GM23338 (cell line): Measurements from ENCODE around the gene DOK7. TPM values are rescaled to one million over a fixed set of nuclear protein-coding genes. Genes with fewer than 3 reads are reported as not detected.

ENCODE experiments used
- ATAC-seq: fragments of 200-7000 bp; cut with Tn5 transposase; 3 replicates; pipeline ENCODE4 v1.9.1; 2020
- DNase-seq: peaks from one replicate; pipeline ENCODE4 v3.0.0-alpha.2; 2015; ENCODE audit warnings: low spot score
- H2AFZ ChIP-seq: fragments of 200-600 bp; sonication (generic); 2 replicates; pipeline ENCODE4 v1.8.0; 2016; ENCODE audit warnings: antibody characterized with exemption, mild to moderate bottlenecking, moderate library complexity
- H3F3A ChIP-seq: fragments of 200-600 bp; sonication (generic); replicated peaks from 2 replicates; pipeline ENCODE4 v1.8.0; 2017; ENCODE audit warnings: antibody characterized with exemption, mixed run types, low read depth
- H3K27ac ChIP-seq: fragments of 200-600 bp; sonication (generic); 2 replicates; pipeline ENCODE4 v1.6.1; 2016; ENCODE audit warnings: low read depth
- H3K27me3 ChIP-seq: fragments of 200-600 bp; sonication (generic); 2 replicates; pipeline ENCODE4 v1.8.0; 2016; ENCODE audit warnings: mild to moderate bottlenecking, mixed run types, moderate library complexity; ENCODE audit not compliant: insufficient read depth
- H3K36me3 ChIP-seq: fragments of 200-600 bp; sonication (generic); 2 replicates; pipeline ENCODE4 v1.8.0; 2016; ENCODE audit warnings: mild to moderate bottlenecking; ENCODE audit not compliant: insufficient read depth
- H3K4me1 ChIP-seq: fragments of 200-600 bp; sonication (generic); 2 replicates; pipeline ENCODE4 v1.8.0; 2016; ENCODE audit warnings: mild to moderate bottlenecking, moderate library complexity; ENCODE audit not compliant: insufficient read depth
- H3K4me2 ChIP-seq: fragments of 200-600 bp; sonication (generic); 2 replicates; pipeline ENCODE4 v1.7.1; 2017; ENCODE audit warnings: mixed run types
- H3K4me3 ChIP-seq: fragments of 200-600 bp; sonication (generic); 2 replicates; pipeline ENCODE4 v1.6.1; 2016; ENCODE audit warnings: mixed run types
- H3K79me2 ChIP-seq: fragments of 200-600 bp; sonication (generic); replicated peaks from 2 replicates; pipeline ENCODE4 v1.8.0; 2017; ENCODE audit warnings: mild to moderate bottlenecking; ENCODE audit not compliant: insufficient read depth
- H3K9me2 ChIP-seq: fragments of 200-600 bp; sonication (generic); 2 replicates; pipeline ENCODE4 v1.8.0; 2017; ENCODE audit not compliant: insufficient read depth
- H4K20me1 ChIP-seq: fragments of 200-600 bp; sonication (generic); replicated peaks from 2 replicates; pipeline ENCODE4 v1.8.0; 2017; ENCODE audit warnings: mild to moderate bottlenecking; ENCODE audit not compliant: insufficient read depth
- H3K27ac Mint-ChIP-seq: 2 replicates; pipeline ENCODE4 v1.8.0; 2020; ENCODE audit warnings: inconsistent platforms, mild to moderate bottlenecking, moderate library complexity, mixed read lengths
- H3K27me3 Mint-ChIP-seq: 3 replicates; pipeline ENCODE4 v1.8.0; 2022; ENCODE audit warnings: low read depth, mild to moderate bottlenecking, moderate library complexity, mixed read lengths, inconsistent platforms; ENCODE audit not compliant: insufficient read depth, poor library complexity
- H3K36me3 Mint-ChIP-seq: 3 replicates; pipeline ENCODE4 v1.8.0; 2021; ENCODE audit warnings: low read depth, mild to moderate bottlenecking, inconsistent platforms, moderate library complexity, mixed read lengths
- H3K4me1 Mint-ChIP-seq: 3 replicates; pipeline ENCODE4 v1.8.0; 2020; ENCODE audit warnings: mild to moderate bottlenecking, inconsistent platforms, mixed read lengths
- H3K4me3 Mint-ChIP-seq: 3 replicates; pipeline ENCODE4 v1.8.0; 2021; ENCODE audit warnings: moderate library complexity, mild to moderate bottlenecking, inconsistent platforms, mixed read lengths
- H3K9me3 Mint-ChIP-seq: 3 replicates; pipeline ENCODE4 v1.8.0; 2020; ENCODE audit warnings: moderate library complexity, mild to moderate bottlenecking, inconsistent platforms, mixed read lengths
- CTCF ChIP-seq, 2 experiments: fragments of 200-600 bp in 1 of 2; sonication (generic) in 1 of 2; conservative IDR thresholded peaks; 2 replicates each; pipeline versions ENCODE4 v1.5.1 to v1.6.1; 2016 to 2017; ENCODE audit warnings: antibody characterized with exemption in 2 of 2, low read depth in 2 of 2, mild to moderate bottlenecking in 2 of 2, moderate library complexity in 1 of 2
- JUNB ChIP-seq: IDR thresholded peaks from one replicate; pipeline ENCODE4 v1.6.1; 2016; ENCODE audit warnings: antibody characterized with exemption; ENCODE audit not compliant: unreplicated experiment
- polyA plus RNA-seq: library from polyadenylated mRNA; unstranded; fragments of >200 nt; fragmentation: Nextera tagmentation; extraction: Ambion mirVana; gene quantifications from 2 replicates; pipeline ENCODE4 v1.2.1, GENCODE V29; 2016
- total RNA-seq: library from RNA; depleted of rRNA; stranded (reverse); fragments of >200 nt; shearing (Covaris generic); gene quantifications from 2 replicates; pipeline ENCODE4 v1.2.3, GENCODE V29; 2014
- TF ChIP-seq, protein P1 (sequence below): fragments of 250-450 bp; sonication (Bioruptor Pico); IDR thresholded peaks from 2 replicates; pipeline ENCODE4 v1.5.0; 2020; ENCODE audit warnings: mild to moderate bottlenecking, moderate library complexity

Gene DOK7
- total and polyA plus RNA-seq, 2 experiments from 2014 or later = 0.34 to 0.52 TPM

GRCh38 chr4:3462790-3463415 lies at the start of gene DOK7 (continued):
- TF ChIP-seq, protein P1, sequence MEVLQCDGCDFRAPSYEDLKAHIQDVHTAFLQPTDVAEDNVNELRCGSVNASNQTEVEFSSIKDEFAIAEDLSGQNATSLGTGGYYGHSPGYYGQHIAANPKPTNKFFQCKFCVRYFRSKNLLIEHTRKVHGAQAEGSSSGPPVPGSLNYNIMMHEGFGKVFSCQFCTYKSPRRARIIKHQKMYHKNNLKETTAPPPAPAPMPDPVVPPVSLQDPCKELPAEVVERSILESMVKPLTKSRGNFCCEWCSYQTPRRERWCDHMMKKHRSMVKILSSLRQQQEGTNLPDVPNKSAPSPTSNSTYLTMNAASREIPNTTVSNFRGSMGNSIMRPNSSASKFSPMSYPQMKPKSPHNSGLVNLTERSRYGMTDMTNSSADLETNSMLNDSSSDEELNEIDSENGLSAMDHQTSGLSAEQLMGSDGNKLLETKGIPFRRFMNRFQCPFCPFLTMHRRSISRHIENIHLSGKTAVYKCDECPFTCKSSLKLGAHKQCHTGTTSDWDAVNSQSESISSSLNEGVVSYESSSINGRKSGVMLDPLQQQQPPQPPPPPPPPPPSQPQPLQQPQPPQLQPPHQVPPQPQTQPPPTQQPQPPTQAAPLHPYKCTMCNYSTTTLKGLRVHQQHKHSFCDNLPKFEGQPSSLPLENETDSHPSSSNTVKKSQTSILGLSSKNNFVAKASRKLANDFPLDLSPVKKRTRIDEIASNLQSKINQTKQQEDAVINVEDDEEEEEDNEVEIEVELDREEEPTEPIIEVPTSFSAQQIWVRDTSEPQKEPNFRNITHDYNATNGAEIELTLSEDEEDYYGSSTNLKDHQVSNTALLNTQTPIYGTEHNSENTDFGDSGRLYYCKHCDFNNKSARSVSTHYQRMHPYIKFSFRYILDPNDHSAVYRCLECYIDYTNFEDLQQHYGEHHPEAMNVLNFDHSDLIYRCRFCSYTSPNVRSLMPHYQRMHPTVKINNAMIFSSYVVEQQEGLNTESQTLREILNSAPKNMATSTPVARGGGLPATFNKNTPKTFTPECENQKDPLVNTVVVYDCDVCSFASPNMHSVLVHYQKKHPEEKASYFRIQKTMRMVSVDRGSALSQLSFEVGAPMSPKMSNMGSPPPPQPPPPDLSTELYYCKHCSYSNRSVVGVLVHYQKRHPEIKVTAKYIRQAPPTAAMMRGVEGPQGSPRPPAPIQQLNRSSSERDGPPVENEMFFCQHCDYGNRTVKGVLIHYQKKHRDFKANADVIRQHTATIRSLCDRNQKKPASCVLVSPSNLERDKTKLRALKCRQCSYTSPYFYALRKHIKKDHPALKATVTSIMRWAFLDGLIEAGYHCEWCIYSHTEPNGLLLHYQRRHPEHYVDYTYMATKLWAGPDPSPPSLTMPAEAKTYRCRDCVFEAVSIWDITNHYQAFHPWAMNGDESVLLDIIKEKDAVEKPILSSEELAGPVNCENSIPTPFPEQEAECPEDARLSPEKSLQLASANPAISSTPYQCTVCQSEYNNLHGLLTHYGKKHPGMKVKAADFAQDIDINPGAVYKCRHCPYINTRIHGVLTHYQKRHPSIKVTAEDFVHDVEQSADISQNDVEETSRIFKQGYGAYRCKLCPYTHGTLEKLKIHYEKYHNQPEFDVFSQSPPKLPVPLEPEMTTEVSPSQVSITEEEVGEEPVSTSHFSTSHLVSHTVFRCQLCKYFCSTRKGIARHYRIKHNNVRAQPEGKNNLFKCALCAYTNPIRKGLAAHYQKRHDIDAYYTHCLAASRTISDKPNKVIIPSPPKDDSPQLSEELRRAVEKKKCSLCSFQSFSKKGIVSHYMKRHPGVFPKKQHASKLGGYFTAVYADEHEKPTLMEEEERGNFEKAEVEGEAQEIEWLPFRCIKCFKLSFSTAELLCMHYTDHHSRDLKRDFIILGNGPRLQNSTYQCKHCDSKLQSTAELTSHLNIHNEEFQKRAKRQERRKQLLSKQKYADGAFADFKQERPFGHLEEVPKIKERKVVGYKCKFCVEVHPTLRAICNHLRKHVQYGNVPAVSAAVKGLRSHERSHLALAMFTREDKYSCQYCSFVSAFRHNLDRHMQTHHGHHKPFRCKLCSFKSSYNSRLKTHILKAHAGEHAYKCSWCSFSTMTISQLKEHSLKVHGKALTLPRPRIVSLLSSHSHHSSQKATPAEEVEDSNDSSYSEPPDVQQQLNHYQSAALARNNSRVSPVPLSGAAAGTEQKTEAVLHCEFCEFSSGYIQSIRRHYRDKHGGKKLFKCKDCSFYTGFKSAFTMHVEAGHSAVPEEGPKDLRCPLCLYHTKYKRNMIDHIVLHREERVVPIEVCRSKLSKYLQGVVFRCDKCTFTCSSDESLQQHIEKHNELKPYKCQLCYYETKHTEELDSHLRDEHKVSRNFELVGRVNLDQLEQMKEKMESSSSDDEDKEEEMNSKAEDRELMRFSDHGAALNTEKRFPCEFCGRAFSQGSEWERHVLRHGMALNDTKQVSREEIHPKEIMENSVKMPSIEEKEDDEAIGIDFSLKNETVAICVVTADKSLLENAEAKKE (CRISPR knock-in tag) = no peak

GRCh38 chr4:3413675-3414420 lies 49.3 kb upstream of the DOK7 start:
- no peaks in the 10 kb centered on the region for H3K9me2 ChIP-seq
- 0 out of 2 replicates have a peak overlapping the region, but pooled peaks have one; percentile 9 for H3K27ac ChIP-seq
- H3K36me3 Mint-ChIP-seq = no peaks in the 10 kb centered on the region
- H3K79me2 ChIP-seq = no peaks in the 10 kb centered on the region
- no peaks in the 10 kb centered on the region for H3K27me3 ChIP-seq
- H2AFZ ChIP-seq = no peak overlapping the region
- peak overlapping the region; percentile 69 for H3K27ac Mint-ChIP-seq
- no peaks in the 10 kb centered on the region for H3K9me3 Mint-ChIP-seq
- H3K27me3 Mint-ChIP-seq = peaks cover 7% of the 10 kb centered on the region
- H4K20me1 ChIP-seq = no peaks in the 10 kb centered on the region
- H3K36me3 ChIP-seq = no peaks in the 10 kb centered on the region
- H3K4me3 ChIP-seq = no peak overlapping the region
- no peaks in the 10 kb centered on the region for H3K4me1 ChIP-seq
- DNase-seq (no peak), ATAC-seq (peak; percentile 43)
- no peaks in the 10 kb centered on the region for H3F3A ChIP-seq
- H3K4me1 Mint-ChIP-seq = peaks cover 6% of the 10 kb centered on the region
- no peak overlapping the region for H3K4me2 ChIP-seq
- 0 out of 4 replicates have a peak, but pooled peaks of 1 of the 2 experiments have one; percentile 1 for TF ChIP-seq CTCF (conservative IDR thresholded peaks at IDR 0.05; ENCODE audit: low read depth in 2 of 2)
- TF ChIP-seq JUNB = no peak
- no peak overlapping the region for H3K4me3 Mint-ChIP-seq
